ENCODE data around the gene CATSPER3. TPM values are rescaled to one million over a fixed set of nuclear protein-coding genes. Genes with fewer than 3 reads are reported as not detected.
"Not testable (repeated sequence)": the region's sequence is repeated elsewhere in the genome, so short reads cannot be mapped to it uniquely, and the experiment has no call there.

Gene CATSPER3
- total RNA-seq, 4 donors from 2014 or later, result 0.42 to 0.65 TPM; not detected in 2

DNA sequence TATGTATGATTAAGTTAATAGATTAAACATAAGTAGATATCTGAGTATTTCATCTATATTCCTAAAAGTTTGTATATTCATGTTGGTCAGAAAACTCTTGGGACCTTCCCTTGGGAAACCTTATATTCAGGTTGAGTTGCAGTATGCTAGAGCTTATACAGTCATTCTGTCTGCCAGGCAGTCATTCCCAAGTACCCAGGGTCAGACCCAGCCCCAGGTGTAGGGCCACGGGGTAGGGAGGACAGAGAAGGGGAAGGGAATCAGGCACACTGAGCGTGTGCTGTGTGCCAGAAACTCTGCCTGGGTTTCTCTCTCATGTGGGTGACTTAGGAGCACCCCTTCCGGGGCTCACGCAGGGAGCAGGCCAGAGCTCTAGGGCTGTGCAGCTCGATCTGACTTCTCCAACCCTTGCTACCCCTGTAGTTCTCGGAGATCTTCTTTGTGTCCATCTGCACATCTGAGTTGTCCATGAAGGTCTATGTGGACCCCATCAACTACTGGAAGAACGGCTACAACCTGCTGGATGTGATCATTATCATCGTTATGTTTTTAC lies 28.2 kb downstream of the CATSPER3 start:
- Histone ChIP-seq H3K27ac (replicated peaks in 1 of 4) (no peak overlapping the region), H3K4me1 (peaks cover 0 to 8% (median 3%) of the 10 kb centered on the region in 4 donors), H3K9me3 (no peaks in the 10 kb centered on the region), H3K36me3 (no peaks in the 10 kb centered on the region), H3K4me3 (no peak overlapping the region), H3K27me3 (no peaks in the 10 kb centered on the region)
- no peak for TF ChIP-seq EP300 (IDR thresholded peaks at IDR 0.05)
- TF ChIP-seq POLR2A (IDR thresholded peaks at IDR 0.05; ENCODE audit: low read depth), result no peak
- TF ChIP-seq POLR2AphosphoS5 (IDR thresholded peaks at IDR 0.05), result no peak
- TF ChIP-seq, protein P1, sequence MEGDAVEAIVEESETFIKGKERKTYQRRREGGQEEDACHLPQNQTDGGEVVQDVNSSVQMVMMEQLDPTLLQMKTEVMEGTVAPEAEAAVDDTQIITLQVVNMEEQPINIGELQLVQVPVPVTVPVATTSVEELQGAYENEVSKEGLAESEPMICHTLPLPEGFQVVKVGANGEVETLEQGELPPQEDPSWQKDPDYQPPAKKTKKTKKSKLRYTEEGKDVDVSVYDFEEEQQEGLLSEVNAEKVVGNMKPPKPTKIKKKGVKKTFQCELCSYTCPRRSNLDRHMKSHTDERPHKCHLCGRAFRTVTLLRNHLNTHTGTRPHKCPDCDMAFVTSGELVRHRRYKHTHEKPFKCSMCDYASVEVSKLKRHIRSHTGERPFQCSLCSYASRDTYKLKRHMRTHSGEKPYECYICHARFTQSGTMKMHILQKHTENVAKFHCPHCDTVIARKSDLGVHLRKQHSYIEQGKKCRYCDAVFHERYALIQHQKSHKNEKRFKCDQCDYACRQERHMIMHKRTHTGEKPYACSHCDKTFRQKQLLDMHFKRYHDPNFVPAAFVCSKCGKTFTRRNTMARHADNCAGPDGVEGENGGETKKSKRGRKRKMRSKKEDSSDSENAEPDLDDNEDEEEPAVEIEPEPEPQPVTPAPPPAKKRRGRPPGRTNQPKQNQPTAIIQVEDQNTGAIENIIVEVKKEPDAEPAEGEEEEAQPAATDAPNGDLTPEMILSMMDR (IDR thresholded peaks at IDR 0.05), result no peak
- no peak for DNase-seq (ENCODE audit: extremely low spot score)
- intact Hi-C loops (cut with DNase I), result no loop called here
- WGBS, result 90% methylated on average over 8 of the region's 8 CpGs

DNA sequence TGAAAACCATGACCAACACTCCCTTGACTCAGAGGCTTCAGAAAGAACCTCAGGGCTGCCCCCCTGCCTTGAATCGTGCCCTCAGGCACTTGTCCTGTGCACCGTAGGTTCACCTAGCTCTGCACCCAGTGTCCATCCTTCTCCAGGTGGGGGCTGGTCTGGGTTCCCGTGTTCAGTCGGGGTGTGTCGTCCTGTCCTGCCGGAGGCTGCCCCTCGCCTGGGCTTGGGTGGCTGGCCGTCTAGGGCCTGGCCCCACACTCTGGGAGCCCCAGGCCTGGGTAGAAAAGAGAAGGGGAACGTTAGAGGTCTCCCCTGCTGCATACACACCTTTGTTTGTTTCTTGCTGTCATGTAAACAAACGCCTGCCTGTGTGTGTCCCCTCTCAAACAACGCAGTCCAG lies 29.3 kb downstream of the CATSPER3 start:
- H3K27ac ChIP-seq (replicated peaks in 1 of 4), result no peak overlapping the region
- TF ChIP-seq, protein P1 (IDR thresholded peaks at IDR 0.05), result no peak
- TF ChIP-seq POLR2A (IDR thresholded peaks at IDR 0.05; ENCODE audit: low read depth) (no peak), POLR2AphosphoS5 (IDR thresholded peaks at IDR 0.05) (no peak), EP300 (IDR thresholded peaks at IDR 0.05) (no peak)
- no peak overlapping the region for H3K4me3 ChIP-seq
- 76% methylated on average over 11 of the region's 11 CpGs for WGBS
- no peaks in the 10 kb centered on the region for H3K36me3 ChIP-seq
- H3K27me3 ChIP-seq, result no peaks in the 10 kb centered on the region
- peaks cover 0 to 8% (median 3%) of the 10 kb centered on the region in 4 donors for H3K4me1 ChIP-seq
- H3K9me3 ChIP-seq, result no peaks in the 10 kb centered on the region
- intact Hi-C loops (cut with DNase I), result no loop called here
- no peak for DNase-seq (ENCODE audit: extremely low spot score)

DNA sequence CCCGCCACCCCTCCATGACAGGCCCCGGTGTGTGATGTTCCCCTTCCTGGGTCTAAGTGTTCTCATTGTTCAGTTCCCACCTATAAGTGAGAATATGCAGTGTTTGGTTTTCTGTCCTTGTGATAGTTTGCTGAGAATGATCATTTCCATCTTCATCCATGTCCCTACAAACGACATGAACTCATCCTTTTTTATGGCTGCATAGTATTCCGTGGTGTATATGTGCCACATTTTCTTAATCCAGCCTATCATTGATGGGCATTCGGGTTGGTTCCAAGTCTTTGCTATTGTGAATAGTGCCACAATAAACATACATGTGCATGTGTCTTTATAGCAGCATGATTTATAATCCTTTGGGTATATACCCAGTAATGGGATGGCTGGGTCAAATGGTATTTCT lies 30.4 kb downstream of the CATSPER3 start:
- H3K27me3 ChIP-seq; H3K36me3 ChIP-seq; DNase-seq (ENCODE audit: extremely low spot score); H3K9me3 ChIP-seq; H3K27ac ChIP-seq (replicated peaks in 1 of 4); H3K4me3 ChIP-seq; intact Hi-C loops (cut with DNase I); H3K4me1 ChIP-seq: not testable (repeated sequence)
- WGBS, result 92% methylated on average over 5 of the region's 5 CpGs

DNA sequence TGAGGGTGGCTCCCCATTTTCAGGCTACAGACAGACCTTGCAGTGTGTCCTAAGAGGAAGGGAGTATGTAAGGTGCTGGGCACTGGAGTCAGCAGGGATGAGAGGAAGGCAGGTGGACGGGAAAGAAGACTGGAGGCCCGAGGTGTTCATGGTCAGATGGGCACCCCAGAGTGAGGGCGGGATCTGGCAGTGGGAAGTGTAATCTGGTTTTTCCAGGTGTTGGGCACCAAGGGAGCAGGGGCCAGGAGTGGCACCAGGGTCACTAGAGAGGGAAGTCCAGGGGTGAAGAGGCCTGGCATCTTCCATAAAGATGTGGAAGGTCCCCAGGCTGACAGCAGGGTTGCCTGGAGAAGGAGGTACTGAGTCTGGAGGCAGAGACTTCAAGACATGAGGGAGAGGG lies 36.7 kb downstream of the CATSPER3 start:
- Histone ChIP-seq H3K4me3 (no peak overlapping the region), H3K27ac (replicated peaks in 1 of 4) (no peak overlapping the region), H3K36me3 (no peaks in the 10 kb centered on the region), H3K27me3 (no peaks in the 10 kb centered on the region), H3K4me1 (no peaks in the 10 kb centered on the region), H3K9me3 (no peaks in the 10 kb centered on the region)
- intact Hi-C loops (cut with DNase I), result no loop called here
- DNase-seq (ENCODE audit: extremely low spot score), result no peak
- no peak for TF ChIP-seq EP300 (IDR thresholded peaks at IDR 0.05)
- no peak for TF ChIP-seq POLR2AphosphoS5 (IDR thresholded peaks at IDR 0.05)
- no peak for TF ChIP-seq POLR2A (IDR thresholded peaks at IDR 0.05; ENCODE audit: low read depth)
- TF ChIP-seq, protein P1 (IDR thresholded peaks at IDR 0.05), result no peak
- 89% methylated on average over 3 of the region's 3 CpGs for WGBS

DNA sequence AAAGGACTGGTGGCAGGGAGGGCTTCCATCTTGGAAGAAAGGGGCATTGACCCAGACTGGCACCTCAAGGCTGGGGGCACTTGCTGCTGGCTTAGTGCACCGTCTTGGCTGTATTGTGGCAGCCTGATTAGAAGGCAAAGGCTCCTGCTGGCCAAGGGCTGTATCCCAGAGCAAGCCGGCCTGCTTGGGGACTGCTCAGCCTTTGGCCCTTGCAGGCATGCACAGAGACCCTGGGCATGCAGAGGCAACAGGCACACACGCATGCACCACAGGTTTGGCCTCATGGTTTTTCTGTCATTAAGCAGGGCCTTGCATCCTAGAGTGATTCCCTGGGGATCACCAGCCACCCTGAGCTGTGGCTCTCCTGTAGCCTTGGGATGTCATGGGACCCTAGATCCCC lies 37.4 kb downstream of the CATSPER3 start:
- no peak overlapping the region for H3K27ac ChIP-seq (replicated peaks in 1 of 4)
- H3K4me1 ChIP-seq, result no peaks in the 10 kb centered on the region
- no peak overlapping the region for H3K4me3 ChIP-seq
- no peaks in the 10 kb centered on the region for H3K36me3 ChIP-seq
- WGBS, result 71% methylated on average over 3 of the region's 3 CpGs
- no peak for DNase-seq (ENCODE audit: extremely low spot score)
- H3K9me3 ChIP-seq, result no peaks in the 10 kb centered on the region
- TF ChIP-seq EP300 (IDR thresholded peaks at IDR 0.05), result no peak
- TF ChIP-seq, protein P1 (IDR thresholded peaks at IDR 0.05), result no peak
- no peak for TF ChIP-seq POLR2A (IDR thresholded peaks at IDR 0.05; ENCODE audit: low read depth)
- no peak for TF ChIP-seq POLR2AphosphoS5 (IDR thresholded peaks at IDR 0.05)
- intact Hi-C loops (cut with DNase I), result no loop called here
- no peaks in the 10 kb centered on the region for H3K27me3 ChIP-seq

Data from esophagus muscularis mucosa (tissue), 4 donors.